Astrocyte (in vitro differentiated cells and primary cell): ENCODE data around the gene CNTNAP2. TPM values are rescaled to one million over a fixed set of nuclear protein-coding genes. Genes with fewer than 3 reads are reported as not detected.

Experiments used
- DNase-seq: peaks from one replicate; pipeline ENCODE4 v3.0.0-alpha.2; 2010; ENCODE audit warnings: low read depth
- FAIRE-seq: peaks from 2 replicates; lab custom pipeline; 2011; peaks lifted over from hg19 to GRCh38; lab: Jason Lieb, UNC
- H2AFZ ChIP-seq: 2 replicates; pipeline ENCODE4 v1.6.0; 2012; ENCODE audit warnings: low read depth, low read length, inconsistent platforms
- H3K27ac ChIP-seq: 2 replicates; pipeline ENCODE4 v1.5.1; 2011; ENCODE audit warnings: low read depth, low read length, inconsistent platforms
- H3K27me3 ChIP-seq: 2 replicates; pipeline ENCODE4 v1.6.0; 2011; ENCODE audit warnings: low read length, inconsistent platforms; ENCODE audit not compliant: insufficient read depth
- H3K36me3 ChIP-seq: 2 replicates; pipeline ENCODE4 v1.5.1; 2011; ENCODE audit warnings: low read length, inconsistent platforms; ENCODE audit not compliant: insufficient read depth
- H3K4me1 ChIP-seq: 2 replicates; pipeline ENCODE4 v1.5.1; 2011; ENCODE audit warnings: low read length, inconsistent platforms; ENCODE audit not compliant: insufficient read depth
- H3K4me2 ChIP-seq: 2 replicates; pipeline ENCODE4 v1.6.0; 2012; ENCODE audit warnings: low read length, inconsistent platforms
- H3K4me3 ChIP-seq: 2 replicates; pipeline ENCODE4 v1.5.1; 2011; ENCODE audit warnings: low read depth, mild to moderate bottlenecking, low read length, inconsistent platforms; ENCODE audit not compliant: insufficient read depth
- H3K79me2 ChIP-seq: 2 replicates; pipeline ENCODE4 v1.6.0; 2012; ENCODE audit warnings: mild to moderate bottlenecking, low read length, inconsistent platforms; ENCODE audit not compliant: insufficient read depth
- H3K9ac ChIP-seq: 2 replicates; pipeline ENCODE4 v1.6.0; 2012; ENCODE audit warnings: mild to moderate bottlenecking, low read length, inconsistent platforms
- H3K9me3 ChIP-seq: 2 replicates; pipeline ENCODE4 v1.5.1; 2012; ENCODE audit warnings: low read depth, mild to moderate bottlenecking, low read length, inconsistent platforms; ENCODE audit not compliant: insufficient read depth
- H4K20me1 ChIP-seq: 2 replicates; pipeline ENCODE4 v1.6.0; 2012; ENCODE audit warnings: low read length, inconsistent platforms; ENCODE audit not compliant: insufficient read depth
- H3K27ac Mint-ChIP-seq: one replicate; pipeline ENCODE4 v1.8.0; 2021; ENCODE audit warnings: mild to moderate bottlenecking, mixed read lengths; ENCODE audit not compliant: unreplicated experiment
- H3K27me3 Mint-ChIP-seq: one replicate; pipeline ENCODE4 v1.8.0; 2021; ENCODE audit warnings: low read depth, mixed read lengths; ENCODE audit not compliant: unreplicated experiment
- H3K36me3 Mint-ChIP-seq: one replicate; pipeline ENCODE4 v1.8.0; 2021; ENCODE audit warnings: low read depth, mixed read lengths; ENCODE audit not compliant: unreplicated experiment
- H3K4me1 Mint-ChIP-seq: one replicate; pipeline ENCODE4 v1.8.0; 2021; ENCODE audit warnings: low read depth, mixed read lengths; ENCODE audit not compliant: unreplicated experiment
- H3K4me3 Mint-ChIP-seq: one replicate; pipeline ENCODE4 v1.8.0; 2021; ENCODE audit warnings: mild to moderate bottlenecking, moderate library complexity, mixed read lengths; ENCODE audit not compliant: unreplicated experiment
- H3K9me3 Mint-ChIP-seq: one replicate; pipeline ENCODE4 v1.8.0; 2021; ENCODE audit warnings: mild to moderate bottlenecking, mixed read lengths; ENCODE audit not compliant: unreplicated experiment
- CTCF ChIP-seq: IDR thresholded peaks from 2 replicates; pipeline ENCODE4 v1.5.1; 2011; ENCODE audit warnings: low read depth, mild to moderate bottlenecking, inconsistent platforms, low read length, moderate library complexity; ENCODE audit not compliant: insufficient read depth
- EZH2 ChIP-seq: IDR thresholded peaks from 2 replicates; pipeline ENCODE4 v1.6.1; 2012; ENCODE audit warnings: mild to moderate bottlenecking, low read length, inconsistent platforms; ENCODE audit not compliant: insufficient read depth
- total RNA-seq: library from RNA; stranded (reverse); gene quantifications from 2 replicates; pipeline ENCODE4 v1.2.1, GENCODE V29; 2021

The CNTNAP2 gene
- total RNA-seq, 1 donor from 2014 or later = 20.0 TPM

GRCh38 chr7:148434887-148435286 lies 2318.3 kb downstream of the CNTNAP2 start:
- TF ChIP-seq EZH2 (no peak), CTCF (no peak)
- Histone ChIP-seq H3K4me1 (no peaks in the 10 kb centered on the region), H3K4me2 (no peak overlapping the region), H3K36me3 (no peaks in the 10 kb centered on the region), H2AFZ (no peak overlapping the region), H3K79me2 (no peaks in the 10 kb centered on the region), H3K27ac (no peak overlapping the region), H3K27me3 (no peaks in the 10 kb centered on the region), H3K4me3 (no peak overlapping the region), H3K9me3 (peaks cover 6% of the 10 kb centered on the region), H4K20me1 (no peaks in the 10 kb centered on the region), H3K9ac (no peak overlapping the region)
- H3K9me3 Mint-ChIP-seq = peaks cover 4% of the 10 kb centered on the region
- no peaks in the 10 kb centered on the region for H3K36me3 Mint-ChIP-seq
- no peak overlapping the region for H3K4me3 Mint-ChIP-seq
- no peak overlapping the region for H3K27ac Mint-ChIP-seq
- no peak for FAIRE-seq
- H3K4me1 Mint-ChIP-seq = peaks cover 14% of the 10 kb centered on the region
- H3K27me3 Mint-ChIP-seq = peaks cover 20% of the 10 kb centered on the region
- no peak for DNase-seq

GRCh38 chr7:148435715-148436114 lies 2319.1 kb downstream of the CNTNAP2 start:
- Histone ChIP-seq H3K27ac (no peak overlapping the region), H3K4me3 (no peak overlapping the region), H3K4me2 (no peak overlapping the region), H2AFZ (no peak overlapping the region), H3K79me2 (no peaks in the 10 kb centered on the region), H3K9me3 (peaks cover 6% of the 10 kb centered on the region), H3K36me3 (no peaks in the 10 kb centered on the region), H3K27me3 (no peaks in the 10 kb centered on the region), H4K20me1 (no peaks in the 10 kb centered on the region), H3K4me1 (no peaks in the 10 kb centered on the region), H3K9ac (no peak overlapping the region)
- no peak for TF ChIP-seq EZH2
- TF ChIP-seq CTCF = no peak
- H3K9me3 Mint-ChIP-seq = no peaks in the 10 kb centered on the region
- H3K4me3 Mint-ChIP-seq = no peak overlapping the region
- no peak for DNase-seq
- H3K36me3 Mint-ChIP-seq = no peaks in the 10 kb centered on the region
- peaks cover 20% of the 10 kb centered on the region for H3K27me3 Mint-ChIP-seq
- H3K4me1 Mint-ChIP-seq = peaks cover 14% of the 10 kb centered on the region
- no peak for FAIRE-seq
- no peak overlapping the region for H3K27ac Mint-ChIP-seq

GRCh38 chr7:148436135-148436534 lies 2319.5 kb downstream of the CNTNAP2 start:
- no peak overlapping the region for H3K4me3 ChIP-seq
- no peaks in the 10 kb centered on the region for H3K4me1 ChIP-seq
- H4K20me1 ChIP-seq = no peaks in the 10 kb centered on the region
- H3K4me1 Mint-ChIP-seq = peaks cover 14% of the 10 kb centered on the region
- DNase-seq = no peak
- H3K36me3 ChIP-seq = no peaks in the 10 kb centered on the region
- H3K9me3 Mint-ChIP-seq = no peaks in the 10 kb centered on the region
- no peak overlapping the region for H3K9ac ChIP-seq
- H3K4me3 Mint-ChIP-seq = no peak overlapping the region
- H3K79me2 ChIP-seq = no peaks in the 10 kb centered on the region
- FAIRE-seq = no peak
- H3K9me3 ChIP-seq = peaks cover 6% of the 10 kb centered on the region
- TF ChIP-seq EZH2 = no peak
- TF ChIP-seq CTCF = no peak
- H3K27me3 Mint-ChIP-seq = peaks cover 20% of the 10 kb centered on the region
- no peak overlapping the region for H3K4me2 ChIP-seq
- no peak overlapping the region for H3K27ac ChIP-seq
- no peak overlapping the region for H2AFZ ChIP-seq
- H3K36me3 Mint-ChIP-seq = no peaks in the 10 kb centered on the region
- no peak overlapping the region for H3K27ac Mint-ChIP-seq
- H3K27me3 ChIP-seq = no peaks in the 10 kb centered on the region
